GM10266 (cell line): ENCODE results near the gene CLASRP.

Source experiments
- DNase-seq: peaks from one replicate; pipeline ENCODE4 v3.0.0; 2012; ENCODE audit errors: extremely low spot score
- TF ChIP-seq, protein P1 (sequence below): IDR thresholded peaks from 2 replicates; pipeline ENCODE4 v1.5.1; 2012; ENCODE audit warnings: mild to moderate bottlenecking, low read depth; ENCODE audit not compliant: control insufficient read depth, insufficient read depth; ENCODE audit errors: missing control alignments

CLASRP gene

DNA sequence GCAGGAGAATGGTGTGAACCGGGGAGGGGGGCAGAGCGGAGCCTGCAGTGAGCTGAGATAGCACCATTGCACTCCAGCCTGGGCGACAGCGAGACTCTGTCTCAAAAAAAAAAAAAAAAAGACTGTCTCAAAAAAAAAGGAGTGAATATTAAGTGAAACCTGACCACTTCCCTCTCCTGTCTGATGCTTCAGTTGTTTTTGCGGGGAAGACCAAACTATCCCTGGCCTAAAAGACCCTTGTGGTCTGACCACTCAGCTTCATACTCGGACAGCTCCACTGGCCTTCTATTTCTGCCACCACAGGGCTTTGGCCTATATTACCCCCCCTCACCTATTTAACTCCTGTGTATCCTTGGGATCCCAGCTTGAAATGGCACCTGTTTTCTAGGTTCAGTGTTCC, 2.3 kb downstream of the CLASRP start:
- TF ChIP-seq, protein P1, sequence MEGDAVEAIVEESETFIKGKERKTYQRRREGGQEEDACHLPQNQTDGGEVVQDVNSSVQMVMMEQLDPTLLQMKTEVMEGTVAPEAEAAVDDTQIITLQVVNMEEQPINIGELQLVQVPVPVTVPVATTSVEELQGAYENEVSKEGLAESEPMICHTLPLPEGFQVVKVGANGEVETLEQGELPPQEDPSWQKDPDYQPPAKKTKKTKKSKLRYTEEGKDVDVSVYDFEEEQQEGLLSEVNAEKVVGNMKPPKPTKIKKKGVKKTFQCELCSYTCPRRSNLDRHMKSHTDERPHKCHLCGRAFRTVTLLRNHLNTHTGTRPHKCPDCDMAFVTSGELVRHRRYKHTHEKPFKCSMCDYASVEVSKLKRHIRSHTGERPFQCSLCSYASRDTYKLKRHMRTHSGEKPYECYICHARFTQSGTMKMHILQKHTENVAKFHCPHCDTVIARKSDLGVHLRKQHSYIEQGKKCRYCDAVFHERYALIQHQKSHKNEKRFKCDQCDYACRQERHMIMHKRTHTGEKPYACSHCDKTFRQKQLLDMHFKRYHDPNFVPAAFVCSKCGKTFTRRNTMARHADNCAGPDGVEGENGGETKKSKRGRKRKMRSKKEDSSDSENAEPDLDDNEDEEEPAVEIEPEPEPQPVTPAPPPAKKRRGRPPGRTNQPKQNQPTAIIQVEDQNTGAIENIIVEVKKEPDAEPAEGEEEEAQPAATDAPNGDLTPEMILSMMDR, result no peak
- no peak for DNase-seq

DNA sequence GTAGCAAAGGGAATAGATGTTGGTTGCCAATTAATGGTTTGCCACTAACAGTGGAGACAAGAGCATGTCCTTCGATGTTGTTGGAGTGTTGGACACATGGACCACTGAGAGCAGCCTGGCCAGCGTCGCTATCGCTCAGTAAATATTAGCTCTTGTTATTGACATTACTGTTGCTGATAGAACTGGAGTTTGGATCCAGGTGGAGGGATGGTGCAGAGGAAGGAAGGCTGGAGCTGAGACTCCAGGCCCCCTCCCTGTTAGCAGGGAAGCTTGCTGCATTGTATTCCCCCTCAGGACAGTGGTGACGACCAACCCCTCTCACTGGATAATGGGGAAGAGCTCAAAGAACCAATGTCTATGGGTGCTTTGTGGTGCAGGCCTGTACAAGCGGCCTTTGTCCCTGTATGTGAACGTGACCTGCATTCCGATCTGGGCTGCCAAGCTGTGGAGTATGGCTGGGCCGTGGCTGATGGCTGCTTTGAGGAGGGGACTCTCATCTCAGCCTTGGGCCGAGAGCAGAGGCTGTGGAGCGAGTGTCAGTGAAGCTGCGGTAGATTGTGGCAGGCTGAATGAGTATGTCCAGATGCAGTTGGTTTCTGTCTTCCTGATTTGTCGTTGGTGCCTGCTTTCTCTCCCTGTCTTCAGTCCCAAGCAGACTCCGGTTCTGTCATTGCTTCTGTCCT, 7.0 kb downstream of the CLASRP start:
- no peak for DNase-seq
- TF ChIP-seq, protein P1, result no peak

DNA sequence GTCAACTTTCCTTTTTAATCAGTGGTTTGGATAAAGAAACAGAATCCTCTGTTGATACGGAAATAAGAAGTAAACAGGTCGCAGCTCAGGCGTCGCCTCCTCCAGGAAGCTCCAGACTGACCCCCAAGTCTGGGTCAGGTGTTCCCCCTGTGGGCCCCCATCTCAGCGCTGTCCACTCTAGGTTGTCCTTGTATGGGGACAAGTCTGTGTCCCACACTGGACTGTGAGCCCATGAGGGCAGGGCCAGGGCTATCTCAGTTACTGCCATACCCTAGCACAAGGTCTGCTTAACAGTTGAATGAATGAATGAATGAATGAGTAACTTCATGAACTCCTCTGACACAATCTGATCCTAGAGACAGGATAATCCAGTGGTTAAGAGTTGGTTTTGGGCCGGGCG, 7.5 kb downstream of the CLASRP start:
- DNase-seq, result no peak
- TF ChIP-seq, protein P1, result no peak

DNA sequence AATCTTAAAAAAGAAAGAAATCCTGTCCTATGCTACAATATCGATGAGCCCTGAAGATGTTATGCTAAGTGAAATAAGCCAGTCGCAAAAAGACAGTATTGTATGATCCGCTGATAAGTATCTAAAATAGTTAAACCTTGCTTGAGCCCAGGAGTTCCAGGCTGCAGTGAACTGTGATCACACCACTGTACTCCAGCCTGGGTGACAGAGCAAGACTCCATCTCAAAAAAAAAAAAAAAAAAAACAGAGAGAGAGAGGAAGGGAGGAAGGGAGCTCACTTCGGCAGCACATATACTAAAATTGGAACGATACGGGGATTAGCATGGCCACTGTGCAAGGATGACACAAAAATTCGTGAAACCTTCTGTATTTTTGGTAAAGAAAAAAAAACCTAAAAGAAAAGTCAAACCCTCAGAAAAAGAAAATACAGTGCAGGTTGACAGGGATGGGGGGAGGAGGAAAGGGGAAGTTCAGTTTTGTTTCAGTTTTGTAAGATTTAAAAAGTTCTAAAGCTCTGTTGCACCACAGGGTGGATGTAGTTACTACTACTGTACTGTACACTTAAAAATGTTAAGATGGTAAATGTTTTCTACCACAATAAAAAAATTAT, 8.4 kb downstream of the CLASRP start:
- peak; percentile 67 for DNase-seq
- TF ChIP-seq, protein P1, result no peak

DNA sequence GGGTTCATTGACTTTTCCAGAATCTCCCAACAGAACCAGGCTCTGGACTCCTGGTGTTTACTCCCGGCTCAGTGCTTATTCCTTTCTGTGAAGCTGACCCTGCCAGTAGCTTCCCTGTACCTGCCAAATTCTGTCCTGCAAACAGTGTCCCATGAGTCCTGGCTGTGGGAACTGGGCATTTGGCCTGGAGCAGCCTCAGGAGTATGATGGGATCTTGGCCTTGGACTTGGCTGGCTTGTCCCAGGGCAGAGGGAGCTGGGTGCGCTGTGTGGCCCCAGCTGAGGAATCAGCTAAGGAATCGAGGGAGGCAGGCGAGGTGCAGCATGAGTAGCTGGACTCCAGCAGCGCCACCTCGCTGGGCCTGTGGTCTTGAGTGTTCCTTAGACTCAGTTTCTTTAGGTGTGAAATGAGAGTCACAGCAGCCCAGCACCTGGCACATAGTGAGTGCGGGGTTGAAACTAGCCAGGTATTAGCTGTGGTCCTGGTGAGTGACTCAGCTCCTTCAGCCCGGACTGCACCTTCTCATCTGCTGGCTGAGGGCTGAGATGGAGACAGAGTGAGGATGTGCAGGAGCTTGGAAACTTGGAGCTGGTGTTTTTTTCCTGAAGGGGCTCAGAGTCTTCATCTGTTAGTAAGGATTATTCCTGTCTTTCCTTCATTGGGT, 10.4 kb downstream of the CLASRP start:
- DNase-seq, result no peak
- TF ChIP-seq, protein P1, result no peak

DNA sequence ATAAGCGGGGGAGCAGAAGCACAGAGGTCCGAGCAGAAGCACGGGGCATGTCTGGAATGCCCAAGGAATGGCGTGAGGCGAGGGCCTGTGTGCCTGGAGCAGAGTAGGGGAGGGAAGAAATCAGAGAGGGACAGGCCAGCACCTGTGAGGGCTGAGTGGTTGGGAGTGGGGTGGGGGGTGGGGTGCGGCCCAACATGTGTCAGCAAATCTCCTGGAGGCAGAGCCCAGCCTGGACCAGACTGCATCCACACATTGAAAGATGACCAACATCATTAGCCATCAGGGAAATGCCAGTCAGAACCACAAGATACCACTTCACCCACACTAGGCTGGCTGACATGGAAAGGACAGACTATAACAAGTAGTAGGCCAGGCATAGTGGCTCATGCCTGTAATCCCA, 11.2 kb downstream of the CLASRP start:
- TF ChIP-seq, protein P1, result no peak
- no peak for DNase-seq
